ENCODE data around the gene IFNL1.
"Not testable (repeated sequence)": the region's sequence is repeated elsewhere in the genome, so short reads cannot be mapped to it uniquely, and the experiment has no call there.

Gene IFNL1

DNA sequence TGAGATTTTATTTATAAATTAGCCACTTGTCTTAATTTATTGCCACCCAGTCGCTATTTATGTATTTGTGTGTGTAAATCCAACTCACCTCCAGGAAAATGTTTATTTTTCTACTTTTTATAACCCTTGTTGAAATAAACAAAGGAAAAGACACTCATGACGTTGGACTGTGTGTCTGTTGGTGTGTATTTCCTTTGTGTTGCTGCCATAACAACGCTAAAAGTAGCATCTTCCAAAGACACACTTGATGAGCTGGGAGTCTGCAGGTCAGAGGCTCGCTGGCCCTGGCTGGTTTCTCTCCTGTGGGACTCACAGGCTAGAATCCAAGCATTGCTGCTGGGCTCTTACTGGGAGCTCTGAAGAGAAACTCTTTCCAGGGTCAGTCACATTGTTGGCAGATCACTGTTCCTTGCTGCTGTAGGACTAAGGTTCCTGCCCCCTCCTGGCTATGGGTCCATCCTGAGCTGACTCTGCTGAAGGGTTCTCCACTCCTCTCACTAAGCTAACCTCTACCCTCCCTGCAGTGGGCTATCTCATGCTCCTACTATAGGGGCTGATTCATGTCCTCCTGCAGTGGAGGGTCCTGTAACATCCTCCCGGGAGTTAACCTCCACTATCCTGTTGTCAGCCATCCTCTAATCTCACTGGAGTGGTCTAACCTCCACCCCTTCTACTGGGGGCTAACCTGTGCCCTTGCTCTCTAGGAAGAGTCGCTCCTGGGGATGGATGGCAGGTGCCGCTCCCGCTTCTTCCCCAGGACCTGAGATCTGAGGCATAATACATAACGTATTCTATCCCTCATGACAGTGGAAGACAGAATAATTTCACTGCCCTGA, 26.0 kb upstream of the IFNL1 start:
- no peak for DNase-seq

GRCh38 chr19:39273859-39274258, 22.3 kb upstream of the IFNL1 start:
- not testable (repeated sequence) for DNase-seq

GRCh38 chr19:39275578-39275977, 20.6 kb upstream of the IFNL1 start:
- DNase-seq, result no peak

- DNase-seq, result no peak
Observed at GRCh38 chr19:39276740-39277139, 19.5 kb upstream of the IFNL1 start.

GRCh38 chr19:39277598-39277997, 18.6 kb upstream of the IFNL1 start:
- no peak for DNase-seq

GRCh38 chr19:39282021-39282420, 14.2 kb upstream of the IFNL1 start:
- DNase-seq, result no peak

DNA sequence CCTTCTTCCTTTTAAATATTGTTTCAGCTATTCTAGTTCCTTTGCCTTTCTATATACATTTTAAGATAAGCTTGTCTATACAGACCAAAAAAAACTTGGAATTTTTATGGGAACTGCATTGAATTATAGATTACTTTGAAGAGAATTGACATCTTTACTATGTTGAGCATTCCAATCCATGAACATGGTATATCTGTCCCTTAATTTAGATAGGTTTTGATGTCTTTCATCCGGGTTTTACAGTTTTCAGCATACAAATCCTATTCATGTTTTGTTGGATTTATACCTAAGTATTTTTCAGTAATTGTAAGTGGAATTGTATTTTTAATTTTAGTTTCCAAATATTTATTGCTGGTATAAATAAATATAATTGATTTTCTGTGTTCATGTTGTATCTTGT, 12.2 kb upstream of the IFNL1 start:
- DNase-seq, result no peak

DNA sequence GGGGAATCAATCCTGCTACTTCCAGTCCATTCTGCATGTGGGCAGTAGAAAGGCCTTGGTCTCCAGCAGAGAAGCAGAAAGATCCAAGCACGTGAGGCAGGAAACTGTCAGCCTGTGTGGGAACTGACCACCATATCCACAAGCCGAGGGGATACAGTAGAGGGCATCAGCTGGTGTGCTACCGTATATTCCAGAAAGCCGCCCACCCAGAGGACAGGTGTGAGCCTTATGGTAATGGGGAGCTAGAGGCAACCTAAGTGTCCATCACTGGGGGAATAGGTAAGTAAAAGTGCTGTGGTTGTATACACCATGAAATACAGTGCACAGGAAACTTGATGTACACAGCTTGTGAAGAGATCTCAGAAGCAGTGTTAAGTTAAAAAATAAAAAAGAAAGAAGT, 2.8 kb upstream of the IFNL1 start:
- no peak for DNase-seq

GRCh38 chr19:39296906-39297305, 699 bp downstream of the IFNL1 start:
- no peak for DNase-seq

- DNase-seq, result peak; percentile 60
Observed at GRCh38 chr19:39297931-39298634, 1.9 kb downstream of the IFNL1 start.

GRCh38 chr19:39299404-39299803, 3.2 kb downstream of the IFNL1 start:
- no peak for DNase-seq

DNA sequence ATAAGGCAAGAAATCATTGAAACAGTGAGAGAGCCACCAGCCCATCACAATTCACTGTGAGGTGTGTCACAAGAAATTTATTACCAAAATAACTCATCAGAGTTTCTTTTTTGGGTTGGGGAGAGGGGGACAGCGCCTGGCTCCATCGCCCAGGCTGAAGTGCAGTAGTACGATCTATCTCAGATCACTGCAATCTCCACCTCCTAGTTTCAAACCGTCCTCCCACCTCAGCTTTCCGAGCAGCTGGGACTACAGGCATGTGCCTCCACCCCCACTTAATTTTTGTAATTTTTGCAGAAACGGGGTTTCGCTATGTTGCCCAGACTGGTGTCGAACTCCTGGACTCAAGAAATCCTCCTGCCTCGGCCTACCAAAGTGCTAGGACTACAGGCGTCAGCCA, 3.6 kb downstream of the IFNL1 start:
- no peak for DNase-seq

- DNase-seq, result no peak
Observed at GRCh38 chr19:39301021-39301420, 4.8 kb downstream of the IFNL1 start.

DNA sequence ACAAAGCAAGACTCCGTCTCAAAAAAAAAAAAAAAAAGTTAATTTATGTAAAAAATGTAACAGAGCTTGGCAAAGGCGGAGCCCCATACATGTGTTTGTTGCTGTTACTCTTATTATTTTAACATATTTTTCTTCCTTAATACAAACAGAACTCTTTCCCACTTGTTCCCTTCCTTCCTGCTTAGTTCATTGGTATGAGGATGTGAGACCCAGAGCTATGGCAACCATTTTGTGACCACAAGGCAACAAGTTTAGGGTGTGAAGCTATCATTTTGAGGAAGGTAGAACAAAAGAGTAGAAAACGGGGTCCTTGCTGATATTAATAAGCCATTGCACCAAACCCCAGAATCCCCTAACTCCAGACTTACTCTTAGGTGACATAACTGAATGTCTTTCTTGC, 5.4 kb downstream of the IFNL1 start:
- DNase-seq, result no peak

GRCh38 chr19:39303373-39304184, 7.4 kb downstream of the IFNL1 start:
- DNase-seq, result no peak

- DNase-seq, result no peak
Observed at GRCh38 chr19:39304185-39304513, 7.9 kb downstream of the IFNL1 start.

DNA sequence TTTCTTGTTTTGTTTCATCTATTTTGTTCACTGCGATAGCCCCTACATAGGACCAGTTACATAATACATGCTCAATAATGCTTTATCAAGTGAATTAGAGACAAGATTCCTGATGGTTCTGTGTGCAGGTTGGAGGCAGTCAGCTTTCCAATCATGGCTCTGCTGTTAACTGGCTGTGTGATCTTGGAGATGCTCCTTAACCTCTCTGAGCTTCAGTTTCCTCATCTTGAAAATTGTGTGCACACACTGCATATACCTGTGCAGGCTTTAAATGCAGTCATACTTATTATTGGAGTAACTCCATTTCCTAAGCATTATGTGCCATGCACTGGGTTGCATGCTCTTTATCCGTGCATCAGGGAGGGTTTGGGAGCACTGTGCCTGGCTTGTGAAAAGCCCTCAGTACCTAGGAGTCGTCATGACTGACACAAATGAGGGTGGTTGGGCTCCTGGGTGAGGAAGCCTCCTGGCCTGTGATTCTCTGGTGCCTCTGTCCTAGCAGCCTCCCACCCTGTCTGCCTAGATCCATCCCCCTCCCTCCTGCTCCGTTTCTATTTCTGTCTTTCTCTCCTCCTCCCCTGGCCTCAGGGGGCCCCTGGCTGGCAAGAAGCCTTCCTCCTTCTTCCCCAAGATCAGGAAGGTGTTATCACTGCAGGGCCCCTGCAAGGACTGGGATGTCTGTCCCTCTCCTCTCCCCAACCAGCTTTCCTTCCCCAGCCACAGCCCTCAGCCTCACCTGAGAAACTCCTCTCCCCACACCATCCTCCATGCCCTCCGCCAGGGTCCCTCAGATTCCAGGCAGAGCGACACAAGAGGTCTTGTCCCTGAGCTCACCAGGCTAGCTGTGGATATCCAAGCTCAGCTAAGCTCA, 8.7 kb downstream of the IFNL1 start:
- no peak for DNase-seq

GRCh38 chr19:39306075-39306474, 9.9 kb downstream of the IFNL1 start:
- no peak for DNase-seq

GRCh38 chr19:39307046-39307821, 11.0 kb downstream of the IFNL1 start:
- DNase-seq, result no peak

DNA sequence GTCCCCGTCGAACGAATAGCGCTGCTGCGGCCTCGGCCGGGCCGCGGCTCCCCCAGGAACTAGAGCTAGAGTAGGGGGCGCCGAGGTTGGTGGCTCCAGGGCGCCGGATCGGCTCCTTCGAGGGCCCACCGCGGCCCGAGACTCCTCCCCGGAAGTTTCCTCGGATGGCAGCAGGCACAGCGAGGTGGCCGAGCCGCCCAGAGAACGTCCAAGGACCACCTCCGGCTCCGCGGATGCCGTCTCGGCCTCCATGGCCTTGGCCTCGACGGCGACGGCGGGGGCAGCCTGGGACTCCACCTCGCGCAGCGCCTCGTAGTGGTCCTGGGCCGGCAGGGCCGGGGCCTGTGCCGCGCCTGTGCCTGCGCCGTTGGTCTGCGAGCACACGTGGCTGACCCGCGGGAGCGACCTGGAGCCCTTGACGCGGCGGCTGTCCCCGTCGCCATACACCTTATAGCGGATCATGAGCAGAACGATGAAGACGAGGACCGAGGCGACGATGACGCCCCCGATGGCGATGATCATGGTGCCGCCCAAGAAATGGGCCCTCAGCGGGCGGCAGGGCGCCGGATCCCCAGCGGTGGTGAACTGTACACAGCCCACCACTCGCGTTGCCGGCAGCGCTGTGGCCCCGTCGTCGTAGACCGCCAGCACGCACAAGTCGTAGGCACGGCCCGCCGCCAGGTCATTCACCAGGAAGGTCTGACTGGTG, 11.8 kb downstream of the IFNL1 start:
- no peak for DNase-seq

Measured in CD4-positive, alpha-beta T cell treated with Interleukin-17A for 4 hours (primary cell).